Measurements from ENCODE around the gene DAPK2. TPM values are rescaled to one million over a fixed set of nuclear protein-coding genes. Genes with fewer than 3 reads are reported as not detected.
"Not testable (repeated sequence)": the region's sequence is repeated elsewhere in the genome, so short reads cannot be mapped to it uniquely, and the experiment has no call there.

DAPK2 gene
- total RNA-seq, 1 donor from 2014 or later = 13.5 TPM

DNA sequence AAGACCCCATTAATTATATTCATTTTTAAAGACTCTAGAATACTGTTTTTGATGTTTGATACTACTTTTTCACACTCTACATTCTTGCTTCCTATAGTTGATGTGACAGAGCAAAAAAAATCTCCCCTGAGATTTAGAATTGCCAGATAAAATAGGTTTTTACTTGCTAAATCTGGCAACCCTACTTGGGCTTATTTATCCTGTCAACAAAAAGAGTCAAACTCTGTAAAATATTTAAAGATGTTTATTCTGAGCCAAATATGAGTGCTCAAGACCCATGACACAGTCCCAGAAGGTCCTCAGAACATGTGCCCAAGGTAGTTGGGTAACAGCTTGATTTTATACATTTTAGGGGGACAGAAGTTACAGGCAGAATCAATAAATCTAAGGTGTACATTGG is 72.3 kb downstream of the DAPK2 start:
- no peak for DNase-seq (ENCODE audit: low read depth in 2 of 2)

DNA sequence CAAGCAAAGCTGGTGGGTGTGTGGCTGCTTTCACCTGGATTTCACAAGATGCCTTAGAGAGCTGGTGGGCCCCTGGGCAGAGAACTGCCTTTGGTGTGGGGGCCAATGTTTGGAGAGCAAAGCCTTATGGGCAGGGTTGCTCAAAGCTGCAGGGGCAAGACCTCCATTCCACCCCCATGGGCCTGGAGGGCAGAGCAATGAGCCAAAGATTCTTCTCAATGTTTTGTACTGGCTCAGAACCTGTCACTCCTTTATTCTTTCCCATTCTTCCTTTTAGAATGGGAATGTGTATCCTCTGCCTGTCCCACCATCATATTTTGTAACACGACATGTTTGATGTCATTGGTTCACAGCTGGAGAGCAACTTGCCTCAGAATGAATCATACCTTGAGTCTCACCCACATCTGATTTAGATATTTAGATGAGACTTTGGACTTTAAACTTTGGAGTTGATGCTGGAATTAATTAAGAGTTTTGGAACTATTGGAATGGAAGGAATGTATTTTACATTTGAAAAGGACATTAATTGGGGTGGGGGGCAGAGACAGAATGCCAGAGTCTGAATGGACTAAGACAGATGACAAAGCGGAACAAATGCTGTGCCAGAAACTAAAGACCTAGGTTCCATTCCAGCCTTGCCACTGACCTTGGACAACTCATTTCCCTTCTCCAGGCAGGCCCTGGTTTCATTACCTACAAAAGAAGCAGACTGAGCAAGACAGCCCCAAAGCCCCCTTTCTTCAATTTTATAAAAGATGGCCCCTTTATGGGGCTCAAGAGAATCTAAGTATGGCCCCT is 72.9 kb downstream of the DAPK2 start:
- no peak for DNase-seq (ENCODE audit: low read depth in 2 of 2)

DNA sequence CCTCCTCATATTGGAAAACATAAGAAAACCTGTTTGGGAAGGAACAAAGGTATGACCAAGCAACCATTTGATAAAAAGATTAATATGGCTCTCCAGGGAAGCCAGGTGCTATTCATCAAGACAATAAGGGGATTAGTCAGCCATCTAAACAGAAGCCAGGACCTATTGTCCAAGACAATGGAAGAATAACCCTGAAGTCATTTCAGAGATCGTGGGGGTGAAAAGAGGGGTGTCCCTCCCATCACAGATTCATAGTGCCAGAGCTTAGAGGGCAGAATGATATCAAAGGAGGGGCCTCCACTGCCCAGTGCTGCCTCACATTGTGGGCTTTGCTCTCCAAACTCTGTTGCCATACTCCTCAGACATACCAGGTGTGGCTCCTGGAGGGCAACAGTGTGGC is 73.5 kb downstream of the DAPK2 start:
- peak in 1 of 2 donors; percentile 20 for DNase-seq (ENCODE audit: low read depth in 2 of 2)

DNA sequence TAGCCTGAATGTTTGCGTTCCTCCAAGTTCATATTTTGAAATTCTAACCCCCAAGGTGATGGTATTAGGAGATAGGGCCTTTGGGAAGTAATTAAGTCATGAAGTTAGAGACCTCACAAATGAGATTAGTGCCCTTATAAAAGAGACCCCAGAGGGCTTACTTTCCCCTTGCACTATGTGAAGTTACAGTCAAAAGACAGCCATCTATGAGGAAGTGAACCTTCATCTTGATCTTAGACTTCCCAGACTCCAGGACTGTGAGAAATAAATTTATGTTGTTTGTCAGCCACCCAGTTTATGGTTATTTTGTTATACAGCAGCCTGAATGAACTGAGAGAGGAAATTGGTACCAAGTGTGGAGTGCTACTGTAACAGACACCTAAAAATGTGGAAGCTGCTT is 74.4 kb downstream of the DAPK2 start:
- no peak for DNase-seq (ENCODE audit: low read depth in 2 of 2)

DNA sequence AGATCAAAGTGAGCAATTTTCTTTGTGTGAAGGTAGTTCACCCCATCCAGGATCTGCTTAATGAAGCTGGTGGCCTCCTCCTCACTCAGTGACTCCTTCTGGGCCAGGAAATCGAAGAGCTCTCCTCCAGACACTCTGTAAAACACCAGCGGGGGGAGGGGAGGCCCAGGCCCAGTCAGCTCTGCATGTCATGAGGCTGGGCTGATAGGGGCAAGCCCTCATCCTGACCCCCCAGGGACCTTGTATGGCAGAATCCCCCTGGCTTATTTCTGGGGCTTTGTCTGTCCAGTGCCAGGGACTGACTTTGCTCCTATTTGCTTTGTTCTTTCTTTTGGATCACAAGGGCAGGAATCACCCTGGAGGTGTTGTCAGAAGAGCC is 74.9 kb downstream of the DAPK2 start:
- DNase-seq (ENCODE audit: low read depth in 2 of 2) = no peak

DNA sequence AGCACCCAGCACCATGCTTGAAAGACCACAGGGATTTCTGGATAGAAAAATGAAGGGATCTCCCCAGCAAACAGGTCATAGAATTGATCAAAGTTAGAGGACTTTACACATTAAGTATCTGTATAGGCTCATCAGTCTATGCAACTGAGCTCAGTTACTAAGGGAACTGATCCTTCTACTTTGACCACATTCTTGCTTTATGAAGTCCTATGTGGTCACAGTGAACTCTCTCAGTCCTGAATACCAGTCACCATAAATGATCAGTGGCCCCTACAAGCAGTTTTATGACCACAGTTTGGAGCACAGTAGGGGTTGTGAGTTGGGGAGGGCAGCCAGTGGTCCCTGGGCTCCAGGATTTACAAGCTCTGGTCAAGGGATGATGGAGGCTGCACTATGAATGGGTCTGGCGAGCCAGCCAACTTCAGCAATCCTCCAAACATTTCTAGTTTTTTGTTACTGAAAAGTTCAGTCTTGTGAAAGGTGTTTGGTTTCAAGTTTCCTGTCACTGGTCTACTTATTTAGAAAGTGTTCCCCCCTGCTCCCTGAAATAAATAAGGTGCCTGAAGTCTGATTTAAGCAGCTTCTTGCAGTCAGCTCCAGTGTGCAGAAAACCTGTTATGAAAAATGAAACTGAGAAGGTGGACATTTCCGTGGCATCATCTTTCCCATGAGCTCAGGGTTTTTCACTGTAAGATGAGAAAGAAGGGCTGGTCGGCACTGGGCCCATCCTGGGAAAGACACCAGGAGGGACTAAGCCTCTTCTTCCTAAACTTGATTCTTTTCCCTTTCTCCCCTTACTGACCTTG is 75.5 kb downstream of the DAPK2 start:
- no peak for DNase-seq (ENCODE audit: low read depth in 2 of 2)

DNA sequence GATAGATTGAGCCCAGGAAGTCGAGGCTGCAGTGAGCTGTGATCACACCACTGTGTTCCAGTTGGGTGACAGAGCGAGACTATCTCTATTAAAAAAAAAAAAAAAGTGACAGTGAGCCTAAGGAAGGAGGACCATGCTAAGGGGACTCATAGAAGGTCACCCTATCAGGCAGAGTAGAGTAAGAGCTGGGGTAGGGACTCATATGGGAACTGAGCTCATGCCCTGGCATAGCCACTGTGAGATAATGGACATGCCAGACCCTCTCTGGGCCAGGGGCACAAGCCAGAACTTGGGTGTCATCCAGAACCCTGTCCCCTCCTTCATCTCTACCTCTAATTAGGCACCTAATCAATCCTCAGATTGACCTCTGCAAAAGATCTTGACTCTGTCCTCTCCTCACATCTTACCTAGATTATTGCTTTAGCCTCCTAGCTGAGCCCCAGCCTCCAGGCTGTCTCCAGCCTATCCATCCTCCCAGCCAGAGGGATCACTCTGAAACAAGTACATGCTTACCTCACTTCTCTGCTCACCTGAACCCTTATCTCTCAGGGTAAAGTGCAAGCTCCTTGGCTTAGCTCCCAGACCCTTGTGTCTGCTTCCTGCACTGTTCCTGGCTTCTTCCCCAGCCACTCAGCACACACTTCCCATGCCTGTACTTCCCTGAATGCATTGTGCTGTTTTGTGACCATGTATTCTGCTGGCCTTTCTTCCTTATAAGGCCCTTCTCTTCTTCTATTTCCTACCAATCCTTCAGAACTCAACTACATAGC is 76.4 kb downstream of the DAPK2 start:
- peak; percentile 20 to 60 for DNase-seq (ENCODE audit: low read depth in 2 of 2)

DNA sequence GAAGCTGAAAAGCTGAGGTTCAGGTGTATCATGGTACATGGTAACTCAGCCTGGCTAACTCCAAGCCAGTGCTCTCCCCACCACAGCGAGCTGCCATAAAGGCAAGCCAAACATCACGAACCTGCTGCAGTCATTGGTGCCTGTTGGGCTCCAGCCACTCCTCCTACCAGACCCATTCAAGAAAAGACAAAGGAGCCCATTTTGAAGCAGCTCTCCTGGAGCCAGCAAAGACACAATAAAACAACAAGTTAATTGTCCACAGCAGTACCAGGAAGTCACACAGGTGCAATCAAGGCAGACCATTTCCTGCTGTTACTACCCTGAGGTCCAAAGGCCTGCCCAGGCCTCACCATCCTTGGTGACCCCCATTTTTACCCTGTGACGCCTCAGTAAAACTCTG is 77.6 kb downstream of the DAPK2 start:
- DNase-seq (ENCODE audit: low read depth in 2 of 2) = no peak

DNA sequence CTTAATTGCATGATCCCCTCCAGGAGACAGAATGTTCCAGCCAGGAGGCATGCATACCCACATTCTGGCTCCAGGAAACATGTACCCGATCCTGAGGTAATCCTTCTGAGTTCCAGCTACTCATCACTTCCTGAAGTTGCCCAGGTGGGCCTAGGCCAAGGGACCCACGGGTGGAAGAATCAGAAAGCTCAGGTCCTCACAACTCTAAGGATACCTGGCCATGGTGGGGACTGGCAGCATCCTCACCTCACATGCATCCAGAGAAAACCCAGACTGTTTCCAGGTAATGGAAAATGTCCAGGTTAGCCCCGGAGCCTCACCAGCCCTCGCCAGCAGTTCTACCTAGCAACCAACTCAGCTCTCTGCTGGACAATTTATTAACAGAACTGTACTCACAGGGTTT is 78.2 kb downstream of the DAPK2 start:
- DNase-seq (ENCODE audit: low read depth in 2 of 2) = no peak

DNA sequence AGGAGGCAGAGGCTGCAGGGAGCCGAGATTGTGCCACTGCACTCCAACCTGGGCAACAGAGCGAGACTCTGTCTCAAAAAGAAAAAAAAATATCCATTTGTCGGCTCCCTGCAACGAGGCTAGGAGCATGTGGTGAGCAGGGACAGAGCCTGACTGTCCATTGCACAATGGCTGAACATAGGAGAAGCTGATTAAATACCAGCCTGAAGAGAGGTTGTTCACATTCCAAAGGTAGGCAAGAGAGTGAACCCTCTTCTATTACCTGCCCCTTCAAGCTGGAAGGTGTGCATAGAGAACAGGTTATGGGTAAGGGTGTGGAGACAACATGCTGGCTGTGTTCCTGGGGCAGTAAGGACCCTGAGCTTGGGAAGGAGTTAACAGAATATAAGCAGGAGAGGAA is 78.7 kb downstream of the DAPK2 start:
- DNase-seq (ENCODE audit: low read depth in 2 of 2) = no peak

DNA sequence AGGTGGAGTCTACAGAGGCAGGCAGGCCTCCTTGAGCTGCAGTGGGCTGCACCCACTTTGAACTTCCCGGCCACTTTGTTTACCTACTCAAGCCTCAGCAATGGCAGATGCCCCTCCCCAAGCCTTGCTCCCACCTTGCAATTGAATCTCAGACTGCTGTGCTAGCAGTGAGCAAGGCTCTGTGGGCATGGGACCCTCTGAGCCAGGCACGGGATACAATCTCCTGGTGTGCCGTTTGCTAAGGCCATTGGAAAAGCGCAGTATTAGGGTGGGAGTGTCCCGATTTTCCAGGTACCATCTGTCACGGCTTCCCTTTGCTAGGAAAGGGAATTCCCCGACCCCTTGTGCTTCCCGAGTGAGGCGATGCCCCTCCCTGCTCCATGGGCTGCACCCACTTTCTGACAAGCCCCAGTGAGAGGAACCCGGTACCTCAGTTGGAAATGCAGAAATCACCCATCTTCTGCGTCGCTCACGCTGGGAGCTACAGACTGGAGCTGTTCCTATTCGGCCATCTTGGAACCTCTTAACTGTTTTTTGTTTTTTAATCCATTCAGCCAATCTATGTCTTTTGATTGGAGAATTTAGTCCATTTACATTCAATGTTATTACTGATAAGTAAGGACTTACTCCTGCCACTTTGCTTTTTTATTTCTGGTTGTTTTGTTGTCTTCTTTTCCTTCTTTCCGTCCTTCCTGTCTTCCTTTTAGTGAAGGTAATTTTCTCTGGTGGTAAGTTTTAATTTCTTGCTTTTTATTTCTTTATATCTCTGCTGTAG is 83.2 kb downstream of the DAPK2 start:
- DNase-seq (ENCODE audit: low read depth in 2 of 2) = not testable (repeated sequence)

DNA sequence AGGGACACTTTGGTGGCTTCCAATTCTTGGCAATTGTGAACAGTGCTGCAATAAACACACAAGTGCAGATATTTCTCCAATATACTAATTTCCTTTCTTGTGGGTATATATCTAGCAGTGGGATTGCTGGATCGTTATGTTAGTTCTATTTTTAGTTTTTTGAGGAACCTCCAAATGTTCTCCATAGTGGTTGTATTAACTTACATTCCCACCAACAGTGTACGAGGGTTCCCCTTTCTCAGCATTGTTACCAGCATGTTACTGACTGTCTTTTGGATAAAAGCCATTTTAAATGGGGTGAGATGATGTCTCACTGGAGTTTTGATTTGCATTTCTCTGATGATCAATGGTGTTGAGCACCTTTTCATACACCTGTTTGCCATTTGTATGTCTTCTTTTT is 92.8 kb downstream of the DAPK2 start:
- DNase-seq (ENCODE audit: low read depth in 2 of 2) = no peak

DNA sequence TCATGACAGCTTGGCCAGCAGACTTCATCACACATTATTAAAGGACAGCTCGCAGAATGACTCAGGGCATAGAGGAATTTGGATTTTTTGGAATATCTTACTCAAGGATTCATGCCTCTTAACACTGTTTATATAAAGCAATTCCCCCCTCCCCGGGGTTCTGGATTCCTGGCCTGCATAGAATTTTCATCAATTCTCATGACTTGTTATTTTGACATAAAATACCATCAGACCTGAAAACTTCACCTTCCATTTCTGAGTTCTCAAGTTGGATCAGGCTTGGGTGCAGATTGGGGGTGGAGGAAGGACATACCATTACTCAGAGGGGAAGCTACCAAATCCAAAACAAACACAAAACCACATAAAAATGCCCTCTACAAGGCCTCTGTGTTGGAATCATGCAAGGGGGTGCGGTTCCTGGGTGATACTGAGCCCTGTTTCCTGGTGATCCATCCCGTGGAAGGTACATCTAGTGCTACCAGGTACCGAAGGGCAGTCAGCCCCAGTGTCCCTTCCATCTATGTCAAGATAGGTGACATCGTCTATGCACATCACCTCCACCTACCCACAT is 95.3 kb downstream of the DAPK2 start:
- peak in 1 of 2 donors; percentile 48 for DNase-seq (ENCODE audit: low read depth in 2 of 2)

DNA sequence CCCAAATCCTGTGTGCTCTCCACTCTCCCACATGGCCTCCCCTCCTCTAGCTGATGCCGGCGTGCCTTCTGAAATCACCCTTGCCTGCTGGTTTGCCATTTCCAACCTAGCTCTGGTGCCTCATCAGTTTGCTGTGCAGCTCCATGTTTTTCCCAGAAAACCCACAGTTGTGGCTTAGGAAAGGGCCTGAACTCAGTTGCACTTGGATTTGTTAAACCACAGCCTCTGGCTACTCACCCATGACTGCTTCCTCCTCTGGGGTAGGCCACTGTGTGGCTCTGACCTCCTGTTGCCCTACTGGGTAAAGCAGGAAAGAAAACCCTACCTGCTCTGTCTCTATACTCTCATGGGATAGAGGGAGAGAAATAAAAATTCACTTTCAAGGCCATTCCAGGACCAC is 97.3 kb downstream of the DAPK2 start:
- DNase-seq (ENCODE audit: low read depth in 2 of 2) = no peak

DNA sequence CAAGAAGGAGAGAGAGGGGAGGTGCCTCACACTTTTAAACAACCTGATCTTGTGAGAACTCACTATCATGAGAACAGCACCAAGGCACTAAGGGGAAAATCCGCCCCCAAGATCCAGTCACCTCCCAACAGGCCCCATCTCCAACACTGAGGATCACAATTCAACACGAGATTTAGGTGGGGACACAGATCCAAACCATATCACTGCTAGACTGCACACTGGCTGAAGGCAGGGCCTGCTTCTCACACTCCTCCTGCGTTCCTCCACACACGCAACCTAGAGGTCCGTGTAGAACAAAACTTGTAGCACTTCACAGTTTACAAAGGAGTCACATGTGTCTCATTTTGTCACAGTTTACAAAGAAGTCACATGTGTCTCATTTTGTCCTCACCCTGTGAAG is 97.8 kb downstream of the DAPK2 start:
- DNase-seq (ENCODE audit: low read depth in 2 of 2) = no peak

DNA sequence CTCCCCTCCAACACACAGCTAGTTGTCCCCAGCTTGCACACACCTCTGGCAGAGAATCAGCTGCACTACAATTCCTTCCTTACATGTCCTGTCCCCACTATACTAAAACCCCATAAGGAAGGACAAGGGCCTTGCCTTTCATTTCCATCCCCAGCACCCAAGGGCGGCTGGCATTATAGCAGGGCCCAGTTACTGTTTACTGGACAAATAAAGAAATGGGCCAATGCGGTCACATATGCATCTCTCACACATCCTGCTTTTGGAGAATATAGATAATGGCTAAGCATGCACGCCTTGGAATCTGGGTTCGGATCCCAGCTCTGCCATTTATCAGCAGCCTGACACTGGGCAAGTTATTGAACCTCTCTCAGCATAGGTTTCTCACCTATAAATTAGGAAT is 99.1 kb downstream of the DAPK2 start:
- DNase-seq (ENCODE audit: low read depth in 2 of 2) = no peak

DNA sequence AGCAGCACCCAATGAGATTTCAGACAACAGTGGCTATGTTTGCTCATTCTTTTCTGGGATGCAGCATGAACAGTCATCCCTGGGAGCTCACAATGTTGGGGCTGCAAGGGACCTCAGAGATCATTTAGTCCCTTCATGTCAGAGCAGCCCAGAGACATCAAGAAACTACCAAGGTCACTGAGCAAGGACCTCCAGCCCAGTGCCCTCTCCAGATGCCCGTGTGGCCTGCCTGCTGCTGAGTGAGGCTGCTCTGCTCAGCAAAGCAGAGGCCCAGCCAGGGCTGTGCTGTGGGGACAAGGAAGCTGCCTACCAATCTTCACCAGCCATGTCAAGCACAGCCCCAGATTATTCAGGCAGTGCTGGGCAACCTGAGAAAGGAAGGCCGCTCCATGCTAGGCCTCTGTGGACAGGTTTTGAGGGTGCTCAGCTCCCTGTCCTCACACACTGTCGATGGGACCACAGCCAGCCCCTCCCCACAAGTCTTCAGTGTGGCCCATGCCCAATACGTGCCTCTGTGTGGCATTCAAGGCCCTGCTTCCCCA is 99.7 kb downstream of the DAPK2 start:
- DNase-seq (ENCODE audit: low read depth in 2 of 2) = no peak

DNA sequence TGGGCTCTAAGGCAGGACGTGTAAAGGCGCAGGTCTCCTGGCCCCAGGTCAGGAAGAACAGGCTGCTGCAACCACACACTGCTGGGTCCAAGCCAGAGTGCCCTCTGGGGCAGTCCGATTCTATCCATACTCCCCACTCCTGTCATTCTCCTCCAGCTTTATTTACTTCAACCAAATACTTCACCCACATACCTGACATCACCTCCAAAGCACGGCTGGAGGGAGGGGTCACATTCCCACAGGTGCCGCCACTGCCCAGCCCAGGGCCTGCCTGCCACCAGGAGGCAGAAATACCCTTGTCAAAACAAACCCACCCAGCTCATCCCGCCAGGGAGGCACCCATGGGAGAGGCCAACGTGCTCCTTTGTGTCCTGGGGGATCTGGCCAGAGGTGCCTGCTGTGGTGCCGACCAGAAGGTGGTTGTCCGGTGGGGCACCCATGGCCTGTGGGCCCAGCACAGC is 100.4 kb downstream of the DAPK2 start:
- DNase-seq (ENCODE audit: low read depth in 2 of 2) = no peak

DNA sequence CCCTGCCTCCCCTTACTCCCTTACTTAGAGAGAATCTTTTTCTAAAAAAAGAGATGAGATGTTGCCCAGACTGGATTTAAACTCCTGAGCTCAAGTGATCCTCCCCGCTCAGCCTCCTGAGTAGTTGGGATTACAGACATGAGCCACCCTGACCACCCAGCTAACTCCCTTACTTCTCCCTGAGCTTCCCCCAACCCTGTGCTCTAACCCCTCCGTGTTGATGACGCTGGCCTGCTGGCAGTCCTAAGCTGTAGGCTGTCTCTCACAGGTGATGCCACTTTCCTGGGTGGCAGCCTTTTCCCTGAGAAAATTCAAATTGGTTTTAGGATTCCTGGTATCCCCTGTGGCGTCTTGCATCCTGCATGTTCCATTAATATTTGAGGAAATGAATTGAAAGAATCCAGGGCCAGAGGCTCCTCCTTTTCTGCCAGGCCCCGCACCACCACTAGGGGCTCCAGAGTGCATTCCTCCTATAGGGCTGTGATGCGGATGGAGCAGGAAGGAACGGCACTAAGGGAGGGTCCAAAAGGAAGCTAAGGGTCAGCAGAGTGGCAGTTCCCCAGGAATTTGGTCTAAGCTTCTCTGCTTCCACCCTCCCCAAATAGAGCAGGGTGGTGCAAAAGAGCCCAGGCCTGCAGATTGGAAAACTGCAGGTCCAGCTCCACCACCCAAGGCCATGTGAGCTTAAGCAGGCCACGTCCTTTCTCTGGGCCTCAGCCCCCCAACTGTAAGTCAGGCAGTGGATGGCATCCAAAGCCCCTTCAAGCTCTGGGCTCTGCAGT is 101.1 kb downstream of the DAPK2 start:
- DNase-seq (ENCODE audit: low read depth in 2 of 2) = peak; percentile 46 to 61

DNA sequence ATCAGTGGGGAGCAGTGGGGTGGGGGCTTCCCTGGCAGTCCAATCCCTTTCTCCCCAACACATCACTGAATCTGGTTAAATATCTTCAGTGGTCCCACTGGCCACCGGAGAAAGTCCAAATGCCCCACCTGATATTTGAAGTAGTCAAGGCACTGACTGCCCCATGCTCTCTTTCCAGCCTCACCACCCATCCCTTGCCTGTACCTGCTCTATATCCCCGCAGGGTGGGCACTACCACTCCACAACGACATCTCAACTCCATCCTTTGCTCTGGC is 101.7 kb downstream of the DAPK2 start:
- DNase-seq (ENCODE audit: low read depth in 2 of 2) = no peak
